ENCODE results near the gene C16orf92. TPM values are rescaled to one million over a fixed set of nuclear protein-coding genes. Genes with fewer than 3 reads are reported as not detected.

Gene C16orf92
- total and polyA plus RNA-seq, 2 of the 13 experiments (the other 11 are each of a cell fraction or from before 2014, with no cell fraction given), result not detected

DNA sequence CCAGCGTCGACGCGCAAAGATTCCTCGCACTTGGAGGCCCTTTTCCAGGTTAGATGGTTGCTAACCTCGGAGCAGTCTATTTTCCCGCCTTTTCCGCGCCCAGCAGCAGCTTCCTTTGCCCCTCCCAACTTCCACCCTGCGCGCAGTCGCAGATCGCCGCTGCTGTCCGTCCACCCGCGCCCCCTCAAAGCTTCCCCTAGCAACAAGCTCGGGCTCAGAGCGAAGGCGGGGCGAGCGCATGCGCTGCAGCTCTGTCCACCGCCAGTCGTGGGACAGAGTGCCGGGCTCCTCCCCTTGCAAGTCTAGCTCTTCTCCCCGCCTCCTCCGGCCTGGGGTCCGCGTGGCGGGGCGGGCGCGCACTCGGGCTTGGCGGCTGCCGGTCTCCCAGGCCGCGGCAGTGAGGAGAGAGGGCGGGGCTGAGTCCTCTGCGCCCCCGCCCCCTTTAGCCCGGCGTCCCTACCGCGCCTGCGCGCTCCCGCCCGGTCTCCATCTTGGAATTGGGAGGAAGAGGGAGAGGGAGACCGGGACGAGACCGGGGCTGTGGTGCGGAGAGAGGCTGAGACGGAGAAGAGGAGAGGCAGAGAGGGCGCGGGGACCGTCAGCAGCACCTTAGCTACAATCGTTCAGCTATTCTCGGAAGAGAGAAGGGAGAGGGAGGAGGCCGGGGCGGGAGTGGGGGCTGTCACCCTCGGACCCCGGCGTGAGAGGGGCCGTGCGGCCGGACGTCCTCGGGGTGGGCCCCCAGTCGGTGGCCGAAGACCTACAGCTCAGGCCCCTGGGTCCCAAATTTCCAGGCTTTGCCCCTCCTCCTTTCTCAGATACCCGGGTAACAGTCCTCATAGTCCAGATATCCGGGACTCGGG, 49.4 kb upstream of the C16orf92 start, which contains the start of gene TAOK2 (continued):
- TF ChIP-seq, protein P1, sequence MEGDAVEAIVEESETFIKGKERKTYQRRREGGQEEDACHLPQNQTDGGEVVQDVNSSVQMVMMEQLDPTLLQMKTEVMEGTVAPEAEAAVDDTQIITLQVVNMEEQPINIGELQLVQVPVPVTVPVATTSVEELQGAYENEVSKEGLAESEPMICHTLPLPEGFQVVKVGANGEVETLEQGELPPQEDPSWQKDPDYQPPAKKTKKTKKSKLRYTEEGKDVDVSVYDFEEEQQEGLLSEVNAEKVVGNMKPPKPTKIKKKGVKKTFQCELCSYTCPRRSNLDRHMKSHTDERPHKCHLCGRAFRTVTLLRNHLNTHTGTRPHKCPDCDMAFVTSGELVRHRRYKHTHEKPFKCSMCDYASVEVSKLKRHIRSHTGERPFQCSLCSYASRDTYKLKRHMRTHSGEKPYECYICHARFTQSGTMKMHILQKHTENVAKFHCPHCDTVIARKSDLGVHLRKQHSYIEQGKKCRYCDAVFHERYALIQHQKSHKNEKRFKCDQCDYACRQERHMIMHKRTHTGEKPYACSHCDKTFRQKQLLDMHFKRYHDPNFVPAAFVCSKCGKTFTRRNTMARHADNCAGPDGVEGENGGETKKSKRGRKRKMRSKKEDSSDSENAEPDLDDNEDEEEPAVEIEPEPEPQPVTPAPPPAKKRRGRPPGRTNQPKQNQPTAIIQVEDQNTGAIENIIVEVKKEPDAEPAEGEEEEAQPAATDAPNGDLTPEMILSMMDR (CRISPR knock-in tag; IDR thresholded peaks at IDR 0.05), result peak; percentile 11; the same call in 1 of the 2 replicates
- TF ChIP-seq ZNF839 (CRISPR knock-in tag; IDR thresholded peaks at IDR 0.05; ENCODE audit: borderline replicate concordance), result no peak; the same call in 1 of the 2 replicates
- TF ChIP-seq ZNF713 (CRISPR knock-in tag; IDR thresholded peaks at IDR 0.05), result no peak
- peak; percentile 48; the same call in 1 of the 2 replicates for TF ChIP-seq ZKSCAN8 (CRISPR knock-in tag; IDR thresholded peaks at IDR 0.05; ENCODE audit: borderline replicate concordance)
- TF ChIP-seq SSRP1 (CRISPR knock-in tag; IDR thresholded peaks at IDR 0.05), result no peak
- TF ChIP-seq ZNF326 (CRISPR knock-in tag; IDR thresholded peaks at IDR 0.05; ENCODE audit: borderline replicate concordance), result 0 out of 2 replicates have a peak, but pooled peaks have one; percentile 73
- TF ChIP-seq ZNF660 (CRISPR knock-in tag; IDR thresholded peaks at IDR 0.05; ENCODE audit: borderline replicate concordance, low read depth), result no peak
- TF ChIP-seq PAX8 (CRISPR knock-in tag; IDR thresholded peaks at IDR 0.05; ENCODE audit: borderline replicate concordance), result 0 out of 2 replicates have a peak, but pooled peaks have one; percentile 71
- TF ChIP-seq POLR2A (IDR thresholded peaks at IDR 0.05; ENCODE audit: insufficient read depth in 1 of 2, low read depth in 2 of 2, low read length in 2 of 2), result peak; percentile 72 to 89
- TF ChIP-seq, protein P2, sequence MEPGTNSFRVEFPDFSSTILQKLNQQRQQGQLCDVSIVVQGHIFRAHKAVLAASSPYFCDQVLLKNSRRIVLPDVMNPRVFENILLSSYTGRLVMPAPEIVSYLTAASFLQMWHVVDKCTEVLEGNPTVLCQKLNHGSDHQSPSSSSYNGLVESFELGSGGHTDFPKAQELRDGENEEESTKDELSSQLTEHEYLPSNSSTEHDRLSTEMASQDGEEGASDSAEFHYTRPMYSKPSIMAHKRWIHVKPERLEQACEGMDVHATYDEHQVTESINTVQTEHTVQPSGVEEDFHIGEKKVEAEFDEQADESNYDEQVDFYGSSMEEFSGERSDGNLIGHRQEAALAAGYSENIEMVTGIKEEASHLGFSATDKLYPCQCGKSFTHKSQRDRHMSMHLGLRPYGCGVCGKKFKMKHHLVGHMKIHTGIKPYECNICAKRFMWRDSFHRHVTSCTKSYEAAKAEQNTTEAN (CRISPR knock-in tag; conservative IDR thresholded peaks at IDR 0.05), result peak; percentile 91; the same call in 1 of the 2 replicates
- TF ChIP-seq ZFP37 (CRISPR knock-in tag; IDR thresholded peaks at IDR 0.05; ENCODE audit: borderline replicate concordance), result peak; percentile 96; the same call in 1 of the 2 replicates
- no peak for TF ChIP-seq XRCC5 (optimal IDR thresholded peaks at IDR 0.05; ENCODE audit: low read length)
- peak; percentile 31 for TF ChIP-seq NKX3-1 (CRISPR knock-in tag; IDR thresholded peaks at IDR 0.05)
- no peak for TF ChIP-seq NBN (conservative IDR thresholded peaks at IDR 0.05)
- peak; percentile 60; the same call in 1 of the 2 replicates for TF ChIP-seq JUN (CRISPR knock-in tag; IDR thresholded peaks at IDR 0.05)
- peak; percentile 97 for TF ChIP-seq AGO1 (IDR thresholded peaks at IDR 0.05; ENCODE audit: low read depth, low read length, poor library complexity, severe bottlenecking)
- peak; percentile 38; the same call in 1 of the 2 replicates for TF ChIP-seq HMG20A (CRISPR knock-in tag; IDR thresholded peaks at IDR 0.05; ENCODE audit: borderline replicate concordance)
- TF ChIP-seq CREB1 (IDR thresholded peaks at IDR 0.05), result 0 out of 2 replicates have a peak, but pooled peaks have one; percentile 13
- TF ChIP-seq CREB1 (CRISPR knock-in tag; IDR thresholded peaks at IDR 0.05), result no peak
- peak; percentile 54; the same call in 1 of the 2 replicates for TF ChIP-seq ONECUT2 (CRISPR knock-in tag; IDR thresholded peaks at IDR 0.05)
- TF ChIP-seq KDM3A (CRISPR knock-in tag; IDR thresholded peaks at IDR 0.05; ENCODE audit: low read depth), result peak; percentile 54
- TF ChIP-seq, protein P3, sequence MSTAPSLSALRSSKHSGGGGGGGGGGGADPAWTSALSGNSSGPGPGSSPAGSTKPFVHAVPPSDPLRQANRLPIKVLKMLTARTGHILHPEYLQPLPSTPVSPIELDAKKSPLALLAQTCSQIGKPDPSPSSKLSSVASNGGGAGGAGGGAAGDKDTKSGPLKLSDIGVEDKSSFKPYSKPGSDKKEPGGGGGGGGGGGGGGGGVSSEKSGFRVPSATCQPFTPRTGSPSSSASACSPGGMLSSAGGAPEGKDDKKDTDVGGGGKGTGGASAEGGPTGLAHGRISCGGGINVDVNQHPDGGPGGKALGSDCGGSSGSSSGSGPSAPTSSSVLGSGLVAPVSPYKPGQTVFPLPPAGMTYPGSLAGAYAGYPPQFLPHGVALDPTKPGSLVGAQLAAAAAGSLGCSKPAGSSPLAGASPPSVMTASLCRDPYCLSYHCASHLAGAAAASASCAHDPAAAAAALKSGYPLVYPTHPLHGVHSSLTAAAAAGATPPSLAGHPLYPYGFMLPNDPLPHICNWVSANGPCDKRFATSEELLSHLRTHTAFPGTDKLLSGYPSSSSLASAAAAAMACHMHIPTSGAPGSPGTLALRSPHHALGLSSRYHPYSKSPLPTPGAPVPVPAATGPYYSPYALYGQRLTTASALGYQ (CRISPR knock-in tag; IDR thresholded peaks at IDR 0.05), result no peak; the same call in 1 of the 2 replicates
- TF ChIP-seq ZFP36L2 (CRISPR knock-in tag; IDR thresholded peaks at IDR 0.05), result no peak; the same call in 1 of the 2 replicates
- TF ChIP-seq THAP8 (CRISPR knock-in tag; IDR thresholded peaks at IDR 0.05; ENCODE audit: borderline replicate concordance), result 0 out of 2 replicates have a peak, but pooled peaks have one; percentile 62
- peak; percentile 87; the same call in 1 of the 2 replicates for TF ChIP-seq TP53 (CRISPR knock-in tag; conservative IDR thresholded peaks at IDR 0.05)
